IPS-15b (cell line): ENCODE data around the gene GPR137B.

Experiments used
- H3K27me3 ChIP-seq: one replicate; pipeline ENCODE4 v1.6.1; 2013; ENCODE audit warnings: low read length; ENCODE audit not compliant: control insufficient read depth, insufficient read depth
- H3K36me3 ChIP-seq: one replicate; pipeline ENCODE4 v1.6.1; 2013; ENCODE audit warnings: low read length; ENCODE audit not compliant: control insufficient read depth, insufficient read depth
- H3K4me1 ChIP-seq: one replicate; pipeline ENCODE4 v1.6.1; 2013; ENCODE audit warnings: mild to moderate bottlenecking, low read length; ENCODE audit not compliant: control insufficient read depth, insufficient read depth
- H3K4me3 ChIP-seq: one replicate; pipeline ENCODE4 v1.5.1; 2013; ENCODE audit warnings: low read depth, low read length
- H3K9ac ChIP-seq: one replicate; pipeline ENCODE4 v1.6.1; 2013; ENCODE audit warnings: low read depth, mild to moderate bottlenecking, low read length
- H3K9me3 ChIP-seq: one replicate; pipeline ENCODE4 v1.6.1; 2013; ENCODE audit warnings: mild to moderate bottlenecking, low read length; ENCODE audit not compliant: control insufficient read depth, insufficient read depth

Gene GPR137B

DNA sequence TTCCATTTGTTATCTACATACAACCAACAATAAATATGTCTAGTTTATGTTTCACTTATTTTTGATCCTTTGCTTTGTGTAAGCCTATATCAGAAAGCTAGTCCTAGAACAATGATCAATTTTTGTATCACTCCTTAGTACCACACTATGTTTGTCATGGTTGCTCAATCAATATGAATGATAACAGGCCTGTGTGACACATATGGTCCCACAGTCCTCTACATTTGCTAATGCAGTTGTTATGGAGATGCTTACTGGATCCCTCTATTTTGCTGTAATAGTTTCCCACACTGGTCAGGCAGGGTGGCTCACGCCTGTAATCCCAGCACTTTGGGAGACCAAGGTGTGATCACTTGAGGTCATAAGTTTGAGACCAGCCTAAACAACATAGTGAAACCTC is 80.3 kb downstream of the GPR137B start:
- Histone ChIP-seq H3K36me3 (no peaks in the 10 kb centered on the region), H3K9ac (no peak overlapping the region), H3K4me3 (no peak overlapping the region), H3K4me1 (no peaks in the 10 kb centered on the region), H3K9me3 (no peaks in the 10 kb centered on the region), H3K27me3 (no peaks in the 10 kb centered on the region)

DNA sequence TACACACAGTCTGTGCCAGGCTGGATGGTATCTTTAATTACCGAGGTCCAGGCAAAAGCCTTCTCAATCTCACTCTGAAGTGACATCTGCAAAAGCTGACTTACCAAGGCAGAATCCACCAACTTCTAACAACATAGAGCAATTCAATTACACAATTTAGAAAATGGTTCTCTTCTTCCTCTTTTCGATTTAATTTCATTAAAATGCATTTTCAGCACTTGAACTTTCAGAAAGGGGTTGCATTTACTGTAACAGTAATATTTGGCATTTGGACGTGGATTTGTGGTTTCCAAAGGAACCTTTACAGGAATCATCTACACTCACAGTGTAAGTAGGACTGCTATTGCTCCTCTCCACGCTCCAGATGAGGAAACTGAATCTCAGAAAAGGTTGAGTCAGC is 86.1 kb downstream of the GPR137B start:
- Histone ChIP-seq H3K4me3 (no peak overlapping the region), H3K36me3 (no peaks in the 10 kb centered on the region), H3K9me3 (no peaks in the 10 kb centered on the region), H3K9ac (no peak overlapping the region), H3K4me1 (no peaks in the 10 kb centered on the region), H3K27me3 (no peaks in the 10 kb centered on the region)

DNA sequence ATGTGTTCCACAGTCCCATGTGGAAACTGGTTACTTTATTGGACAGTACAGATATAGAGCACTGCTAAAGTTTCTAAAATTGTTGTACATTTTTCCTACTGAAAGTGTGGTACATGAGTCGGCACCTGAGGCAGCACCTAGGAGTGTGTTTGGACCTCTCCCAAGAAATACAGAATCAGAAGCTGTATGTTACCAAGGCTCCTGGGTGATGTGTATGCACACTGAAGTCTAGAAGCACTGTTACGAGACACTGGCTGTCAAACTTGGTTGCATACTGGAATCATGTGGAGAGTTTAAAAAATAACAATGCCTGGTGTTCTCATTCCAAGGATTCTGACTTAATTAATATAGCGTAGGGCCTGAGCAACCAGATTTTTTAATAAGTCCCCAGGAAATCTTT is 92.8 kb downstream of the GPR137B start:
- H3K36me3 ChIP-seq: no peaks in the 10 kb centered on the region
- no peaks in the 10 kb centered on the region for H3K27me3 ChIP-seq
- H3K9me3 ChIP-seq: no peaks in the 10 kb centered on the region
- H3K4me3 ChIP-seq: no peak overlapping the region
- no peaks in the 10 kb centered on the region for H3K4me1 ChIP-seq
- H3K9ac ChIP-seq: no peak overlapping the region

DNA sequence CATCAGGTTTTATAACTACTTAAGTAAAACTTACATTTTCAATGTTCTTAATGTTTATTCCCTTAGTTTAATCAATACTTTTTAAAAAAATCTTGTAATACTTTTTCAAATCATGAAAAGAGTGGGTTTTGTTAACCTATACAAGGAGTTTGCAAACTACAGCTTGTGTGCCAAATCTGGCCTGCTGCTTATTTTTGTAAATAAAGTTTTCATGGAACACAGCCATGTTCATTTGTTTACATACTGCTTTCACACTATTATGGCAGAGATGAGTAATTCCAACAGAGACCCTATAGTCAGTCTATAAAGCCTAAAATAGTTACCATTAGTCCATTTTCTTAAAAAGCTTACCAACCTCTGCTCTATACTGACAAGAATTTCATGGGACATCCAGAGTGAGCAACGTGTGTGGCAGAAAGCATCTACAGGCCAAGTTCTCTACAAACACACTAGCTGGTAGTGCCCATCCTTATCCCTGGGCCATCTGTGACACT is 96.8 kb downstream of the GPR137B start:
- no peaks in the 10 kb centered on the region for H3K4me1 ChIP-seq
- H3K4me3 ChIP-seq: no peak overlapping the region
- H3K9ac ChIP-seq: no peak overlapping the region
- no peaks in the 10 kb centered on the region for H3K27me3 ChIP-seq
- no peaks in the 10 kb centered on the region for H3K9me3 ChIP-seq
- H3K36me3 ChIP-seq: no peaks in the 10 kb centered on the region

DNA sequence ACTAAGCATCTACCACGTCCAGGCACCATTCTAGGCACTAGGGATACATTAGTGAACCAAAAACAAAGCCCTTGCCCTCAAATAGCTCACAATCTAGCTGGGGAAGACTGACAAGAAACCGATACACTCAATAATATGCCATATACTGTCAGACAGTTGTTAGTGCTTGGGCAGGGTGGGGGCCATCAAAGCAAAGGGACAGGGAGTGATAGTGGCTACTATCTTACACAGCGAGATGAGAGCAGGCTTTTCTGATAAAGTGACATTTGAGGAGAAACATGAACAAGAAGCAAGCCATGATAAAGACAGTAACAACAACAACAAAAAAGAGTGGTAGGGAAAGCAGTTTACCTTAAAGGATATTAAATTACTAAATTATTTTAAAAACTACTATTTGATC is 98.3 kb downstream of the GPR137B start:
- Histone ChIP-seq H3K9ac (no peak overlapping the region), H3K9me3 (no peaks in the 10 kb centered on the region), H3K4me1 (no peaks in the 10 kb centered on the region), H3K36me3 (no peaks in the 10 kb centered on the region), H3K27me3 (no peaks in the 10 kb centered on the region), H3K4me3 (no peak overlapping the region)

DNA sequence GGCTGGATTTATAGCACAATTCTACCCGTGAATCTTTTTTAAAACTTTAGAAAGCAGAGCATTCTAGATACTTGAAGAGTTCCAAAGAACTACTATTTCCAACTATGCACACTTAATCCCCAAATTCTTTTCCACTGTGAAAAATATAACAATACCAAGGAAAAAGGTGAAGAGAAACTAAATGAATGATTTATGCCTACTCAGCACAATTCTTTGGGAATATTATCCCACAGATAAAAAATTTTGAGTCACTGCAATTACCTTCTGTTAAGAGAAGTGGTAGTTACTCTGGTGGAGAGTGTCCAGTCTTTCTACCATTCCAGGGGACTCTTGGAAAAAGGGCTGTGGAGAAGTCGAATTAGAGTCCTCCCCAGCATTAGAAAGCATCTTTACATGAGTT is 100.2 kb downstream of the GPR137B start:
- Histone ChIP-seq H3K4me1 (no peaks in the 10 kb centered on the region), H3K4me3 (no peak overlapping the region), H3K9me3 (no peaks in the 10 kb centered on the region), H3K9ac (no peak overlapping the region), H3K27me3 (no peaks in the 10 kb centered on the region), H3K36me3 (no peaks in the 10 kb centered on the region)

DNA sequence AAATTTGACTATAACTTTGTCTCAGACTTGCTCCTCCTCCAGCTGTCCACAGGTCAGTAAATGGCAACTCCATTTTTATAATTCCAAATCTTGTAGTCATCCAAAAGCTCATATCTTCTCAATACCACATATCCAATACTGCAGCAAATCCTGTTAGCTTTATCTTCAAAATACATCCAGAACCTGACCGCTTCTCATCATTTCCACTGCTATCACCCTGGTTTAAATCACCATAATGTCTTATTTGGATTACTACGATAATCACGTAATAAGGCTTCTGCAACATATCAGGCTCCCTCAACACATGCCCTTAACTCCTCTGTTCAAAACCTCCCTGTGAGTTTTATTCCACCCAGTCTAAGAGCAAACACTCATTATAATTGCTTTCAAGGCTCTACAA is 104.9 kb downstream of the GPR137B start:
- no peaks in the 10 kb centered on the region for H3K4me1 ChIP-seq
- no peaks in the 10 kb centered on the region for H3K9me3 ChIP-seq
- H3K27me3 ChIP-seq: no peaks in the 10 kb centered on the region
- H3K9ac ChIP-seq: no peak overlapping the region
- H3K4me3 ChIP-seq: no peak overlapping the region
- no peaks in the 10 kb centered on the region for H3K36me3 ChIP-seq

DNA sequence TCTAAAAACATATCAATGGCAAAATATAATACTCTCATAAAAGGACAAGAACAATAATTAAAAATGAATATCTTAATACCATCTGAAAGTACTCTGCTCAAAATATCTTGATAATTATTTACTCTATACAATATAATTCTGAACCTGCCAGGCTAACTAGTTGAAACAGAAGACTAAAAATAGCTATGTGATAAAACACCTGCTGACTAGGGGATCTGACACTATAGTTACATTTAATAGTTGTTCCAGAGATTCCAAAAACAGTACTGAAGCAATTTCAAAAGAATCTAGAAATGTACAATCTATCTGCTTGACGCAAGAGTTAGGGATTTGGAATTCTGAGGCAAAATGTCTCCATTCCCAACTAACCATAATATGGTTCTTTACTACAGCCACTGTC is 109.2 kb downstream of the GPR137B start:
- no peaks in the 10 kb centered on the region for H3K9me3 ChIP-seq
- no peaks in the 10 kb centered on the region for H3K4me1 ChIP-seq
- no peaks in the 10 kb centered on the region for H3K27me3 ChIP-seq
- no peaks in the 10 kb centered on the region for H3K36me3 ChIP-seq
- H3K4me3 ChIP-seq: no peak overlapping the region
- no peak overlapping the region for H3K9ac ChIP-seq

DNA sequence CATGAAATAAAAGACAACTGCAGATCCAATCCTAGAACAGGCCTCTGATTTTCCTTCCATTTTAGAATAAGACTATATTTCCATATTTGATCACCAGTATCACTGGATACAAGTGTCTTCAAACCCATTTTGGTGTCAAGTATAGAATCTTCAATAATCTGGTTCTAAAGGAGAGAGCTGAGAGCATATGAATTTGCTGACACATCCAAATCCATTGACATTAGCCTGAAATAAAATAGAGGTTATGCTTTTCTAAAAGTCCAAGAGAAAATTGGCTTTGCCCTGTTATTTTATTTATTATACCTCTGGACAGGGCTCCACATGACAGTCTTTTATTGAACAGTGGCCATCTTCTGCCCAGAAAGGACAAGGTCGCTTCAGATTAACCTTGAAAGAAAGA is 110.8 kb downstream of the GPR137B start:
- no peaks in the 10 kb centered on the region for H3K4me1 ChIP-seq
- no peak overlapping the region for H3K9ac ChIP-seq
- no peaks in the 10 kb centered on the region for H3K27me3 ChIP-seq
- no peak overlapping the region for H3K4me3 ChIP-seq
- no peaks in the 10 kb centered on the region for H3K36me3 ChIP-seq
- H3K9me3 ChIP-seq: no peaks in the 10 kb centered on the region

DNA sequence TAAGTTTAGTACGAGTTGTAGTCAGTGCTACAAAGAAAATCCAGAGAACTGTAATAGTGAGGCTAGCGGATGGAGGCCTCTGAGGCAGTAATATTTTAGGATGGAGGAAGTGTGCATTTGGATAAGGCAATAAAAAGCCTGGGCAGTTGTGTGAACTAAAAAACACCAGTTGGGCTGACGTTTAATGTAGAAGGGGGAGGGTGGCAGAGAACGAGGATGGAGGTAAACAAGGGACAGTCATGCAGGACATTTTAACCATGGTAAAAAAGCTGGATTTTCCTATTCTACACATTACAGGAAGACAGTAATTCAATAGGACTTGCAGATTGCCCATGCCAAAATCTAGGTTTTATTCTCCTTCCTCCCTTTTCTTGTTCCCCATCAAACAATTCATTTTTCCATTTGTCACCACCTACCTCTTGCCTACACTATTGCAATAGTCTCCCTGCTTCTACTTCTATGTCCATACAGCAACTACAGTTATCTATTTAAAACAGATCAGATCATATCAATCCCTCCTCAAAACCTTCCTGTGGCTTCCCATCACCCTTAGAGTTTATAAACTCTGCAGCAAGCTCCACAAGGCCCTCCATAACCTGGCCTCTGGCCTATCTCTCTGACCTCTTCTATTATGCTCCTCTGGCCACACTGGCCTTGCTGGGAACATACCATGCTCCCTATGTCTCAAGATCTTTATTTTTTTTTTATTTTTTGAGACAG is 111.7 kb downstream of the GPR137B start:
- Histone ChIP-seq H3K4me1 (no peaks in the 10 kb centered on the region), H3K36me3 (no peaks in the 10 kb centered on the region), H3K27me3 (no peaks in the 10 kb centered on the region), H3K9me3 (no peaks in the 10 kb centered on the region), H3K9ac (no peak overlapping the region), H3K4me3 (no peak overlapping the region)

DNA sequence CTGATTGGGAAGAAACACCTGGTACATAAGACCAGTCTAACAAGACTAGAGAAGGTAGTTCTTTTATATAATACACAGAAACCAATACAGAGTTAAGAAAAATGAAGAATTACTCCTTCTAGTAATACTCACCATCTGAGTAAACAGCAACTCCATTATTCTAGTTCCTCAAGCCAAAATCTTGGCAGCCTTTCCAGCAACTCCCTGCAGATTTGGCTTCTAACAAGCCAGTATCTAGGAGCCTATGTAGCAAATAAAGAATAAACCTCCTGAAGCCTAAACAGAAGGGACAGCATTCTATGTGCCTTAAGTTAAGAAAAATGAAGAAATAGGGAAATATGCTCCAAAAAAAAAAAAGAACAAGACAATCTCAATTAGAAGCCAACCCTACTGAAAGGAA is 114.9 kb downstream of the GPR137B start:
- Histone ChIP-seq H3K9me3 (no peaks in the 10 kb centered on the region), H3K9ac (no peak overlapping the region), H3K27me3 (no peaks in the 10 kb centered on the region), H3K4me3 (no peak overlapping the region), H3K4me1 (no peaks in the 10 kb centered on the region), H3K36me3 (no peaks in the 10 kb centered on the region)

DNA sequence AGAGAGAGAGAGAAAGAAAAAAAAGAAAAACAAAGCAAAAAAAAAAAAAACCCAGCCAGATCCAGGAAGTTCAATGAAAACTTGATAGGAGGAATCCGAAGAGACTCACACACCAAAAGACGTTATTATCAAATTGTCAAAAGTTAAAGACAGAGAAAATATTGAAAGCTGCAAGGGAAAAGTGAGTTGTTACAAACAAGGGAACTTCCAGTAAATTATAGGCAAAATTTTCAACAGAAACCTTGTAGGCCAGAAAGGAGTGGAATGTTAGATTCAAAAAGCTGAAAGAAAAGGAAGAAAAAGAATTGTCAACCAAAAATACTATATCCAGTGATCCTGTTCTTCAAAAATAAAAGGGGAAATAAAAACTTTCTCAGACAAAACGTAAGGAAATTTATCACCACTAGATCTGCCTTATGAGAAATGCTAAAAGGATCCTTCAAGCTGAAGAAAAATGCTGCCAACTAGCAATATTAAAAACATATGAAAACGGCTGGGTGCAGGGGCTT is 115.8 kb downstream of the GPR137B start:
- Histone ChIP-seq H3K27me3 (no peaks in the 10 kb centered on the region), H3K4me3 (no peak overlapping the region), H3K4me1 (no peaks in the 10 kb centered on the region), H3K9me3 (no peaks in the 10 kb centered on the region), H3K36me3 (no peaks in the 10 kb centered on the region), H3K9ac (no peak overlapping the region)
